GM12891 (cell line): ENCODE measurements around the gene DMRTC2.

ENCODE experiments used
- DNase-seq: peaks from one replicate; pipeline ENCODE4 v3.0.0; 2011; ENCODE audit warnings: low spot score; ENCODE audit not compliant: insufficient read length
- FAIRE-seq: peaks from 2 replicates; lab custom pipeline; 2011; peaks lifted over from hg19 to GRCh38; lab: Jason Lieb, UNC
- PAX5 ChIP-seq: IDR thresholded peaks from 2 replicates; pipeline ENCODE4 v1.6.1; 2011; ENCODE audit warnings: low read length, moderate library complexity, mild to moderate bottlenecking; ENCODE audit not compliant: insufficient read depth, severe bottlenecking
- POLR2A ChIP-seq: IDR thresholded peaks from 2 replicates; pipeline ENCODE4 v1.6.1; 2011; ENCODE audit warnings: low read depth, low read length, control low read depth
- POLR2AphosphoS5 ChIP-seq: IDR thresholded peaks from 2 replicates; pipeline ENCODE4 v1.6.1; 2011; ENCODE audit warnings: low read depth, low read length, control low read depth
- POU2F2 ChIP-seq: IDR thresholded peaks from 2 replicates; pipeline ENCODE4 v1.6.1; 2011; ENCODE audit warnings: low read depth, mild to moderate bottlenecking, control low read depth, low read length, moderate library complexity
- SPI1 ChIP-seq: IDR thresholded peaks from 2 replicates; pipeline ENCODE4 v1.6.1; 2011; ENCODE audit warnings: low read depth, low read length, control low read depth
- TAF1 ChIP-seq: IDR thresholded peaks from 2 replicates; pipeline ENCODE4 v1.6.1; 2011; ENCODE audit warnings: low read depth, low read length, control low read depth

Gene DMRTC2

DNA sequence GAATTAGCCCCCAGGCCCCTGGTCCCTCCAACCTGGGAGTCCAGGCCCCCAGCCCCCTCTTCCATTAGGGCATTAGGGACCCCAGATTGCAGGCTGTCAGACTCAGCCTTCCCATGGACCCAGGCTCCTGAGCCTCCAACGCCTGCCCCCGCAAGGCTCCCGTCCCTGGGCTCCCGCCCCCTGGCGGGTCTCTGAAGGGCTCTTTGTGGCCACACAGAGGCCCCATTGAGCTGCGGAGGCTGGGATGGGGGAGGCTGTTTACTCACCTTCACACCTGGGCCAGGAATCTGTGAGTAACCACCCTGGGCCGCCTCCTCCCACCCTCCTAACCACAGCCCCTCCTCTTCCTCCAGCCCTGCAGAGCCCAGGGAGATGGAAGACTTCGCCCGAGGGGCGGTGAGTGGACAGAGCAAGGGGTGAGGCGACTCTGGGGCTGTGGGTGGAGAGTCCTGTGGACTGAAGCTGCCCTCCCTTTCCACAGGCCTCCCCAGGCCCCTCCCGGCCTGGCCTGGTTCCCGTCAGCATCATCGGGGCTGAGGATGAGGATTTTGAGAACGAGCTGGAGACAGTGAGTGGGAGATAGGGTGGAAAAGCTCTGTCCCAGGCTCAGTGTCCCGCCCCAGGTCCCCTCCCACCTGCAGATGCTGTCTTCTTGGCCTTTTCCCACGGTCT is 43.0 kb downstream of the DMRTC2 start:
- TF ChIP-seq POLR2AphosphoS5: no peak; the same call in 1 of the 2 replicates
- 0 out of 2 replicates have a peak, but pooled peaks have one; percentile 28 for TF ChIP-seq POU2F2
- peak; percentile 75 for FAIRE-seq
- DNase-seq: no peak

- no peak for FAIRE-seq
Observed at GRCh38 chr19:41888926-41889325, 44.1 kb downstream of the DMRTC2 start.

DNA sequence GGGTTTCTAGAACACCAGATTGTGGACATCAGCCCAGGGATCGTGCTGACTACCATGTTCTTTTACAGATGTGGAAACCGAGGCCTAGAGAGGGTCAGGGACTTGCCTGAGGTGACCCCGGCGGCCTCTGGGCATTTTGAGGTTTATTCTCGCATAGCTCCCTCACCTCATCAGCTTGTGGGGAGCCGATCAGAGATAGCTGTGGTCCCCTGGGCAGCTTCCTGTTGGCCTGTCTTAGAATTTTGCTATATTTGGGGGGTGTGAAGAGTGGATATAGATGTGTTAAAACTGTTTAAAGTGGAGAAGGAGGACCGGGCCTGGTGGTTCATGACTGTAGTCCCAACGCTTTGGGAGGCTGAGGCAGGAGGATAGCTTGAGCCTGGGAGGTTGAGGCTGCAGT is 45.1 kb downstream of the DMRTC2 start:
- no peak for FAIRE-seq
- no peak for TF ChIP-seq SPI1
- no peak for TF ChIP-seq POLR2AphosphoS5
- TF ChIP-seq TAF1: no peak
- TF ChIP-seq POLR2A: no peak
- TF ChIP-seq PAX5: no peak
- TF ChIP-seq POU2F2: no peak
- no peak for DNase-seq

More at GRCh38 chr19:41888926-41889325, 44.1 kb downstream of the DMRTC2 start:
- TF ChIP-seq POU2F2: no peak
- no peak for TF ChIP-seq POLR2AphosphoS5
- TF ChIP-seq POLR2A: no peak
- TF ChIP-seq PAX5: no peak
- TF ChIP-seq TAF1: no peak
- TF ChIP-seq SPI1: no peak
- DNase-seq: no peak

- FAIRE-seq: no peak
- DNase-seq: no peak
- TF ChIP-seq POLR2AphosphoS5: no peak
- no peak for TF ChIP-seq POLR2A
- TF ChIP-seq PAX5: no peak
- no peak for TF ChIP-seq TAF1
- TF ChIP-seq SPI1: no peak
- no peak for TF ChIP-seq POU2F2
Observed at GRCh38 chr19:41890936-41891335, 46.1 kb downstream of the DMRTC2 start.

DNA sequence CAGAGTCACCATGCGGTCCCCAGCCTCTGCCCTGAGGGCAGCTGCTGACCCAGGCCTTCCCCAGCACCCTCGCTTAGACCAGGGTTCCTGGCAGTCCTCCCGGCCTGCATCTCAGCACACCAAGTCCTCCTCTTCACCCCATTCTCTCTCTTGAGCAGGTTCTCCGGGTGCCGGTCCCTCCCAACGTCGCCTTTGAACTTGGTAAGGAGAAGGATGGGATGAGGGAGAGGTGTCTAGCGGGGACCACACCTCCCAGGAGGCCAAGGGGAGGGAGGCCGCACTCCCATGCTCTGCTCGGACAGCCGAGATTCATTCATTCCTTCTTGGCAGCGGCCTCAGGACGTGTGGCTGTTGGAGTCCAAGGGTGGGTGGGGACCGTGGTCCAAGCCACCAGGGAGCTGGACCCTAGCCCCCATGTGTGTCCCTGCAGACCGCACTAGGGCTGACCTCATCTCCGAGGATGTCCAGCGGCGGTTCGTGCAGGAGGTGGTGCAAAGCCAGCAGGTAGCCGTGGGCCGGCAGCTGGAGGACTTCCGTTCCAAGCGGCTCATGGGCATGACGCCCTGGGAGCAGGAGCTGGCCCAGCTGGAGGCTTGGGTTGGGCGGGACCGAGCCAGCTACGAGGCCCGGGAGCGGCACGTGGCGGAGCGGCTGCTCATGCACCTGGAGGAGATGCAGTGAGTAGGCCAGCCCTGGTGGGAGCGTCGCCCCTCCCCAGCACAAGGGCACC is 47.5 kb downstream of the DMRTC2 start:
- no peak for TF ChIP-seq POLR2A
- no peak for TF ChIP-seq POU2F2
- TF ChIP-seq TAF1: no peak
- no peak for TF ChIP-seq SPI1
- no peak for TF ChIP-seq PAX5
- no peak for TF ChIP-seq POLR2AphosphoS5
- FAIRE-seq (no peak), DNase-seq (no peak)

DNA sequence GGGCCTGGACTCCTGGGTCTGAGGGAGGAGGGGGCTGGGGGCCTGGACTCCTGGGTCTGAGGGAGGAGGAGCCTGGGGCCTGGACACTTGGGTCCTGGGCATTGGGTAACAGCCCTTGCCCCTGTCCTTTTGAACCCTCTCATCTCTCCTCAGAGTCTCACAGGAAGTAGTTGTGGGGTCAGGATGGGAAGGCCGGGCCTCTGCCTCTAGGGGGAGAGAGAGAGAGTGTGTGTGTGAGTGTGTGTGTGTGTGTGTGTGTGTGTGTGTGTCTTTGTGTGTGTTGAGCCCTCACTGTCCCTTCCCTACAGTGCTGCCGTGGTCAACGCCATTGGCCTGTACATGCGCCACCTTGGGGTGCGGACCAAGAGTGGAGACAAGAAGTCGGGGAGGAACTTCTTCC is 49.1 kb downstream of the DMRTC2 start:
- no peak for TF ChIP-seq POLR2AphosphoS5
- no peak for TF ChIP-seq PAX5
- TF ChIP-seq POU2F2: no peak
- TF ChIP-seq POLR2A: no peak
- no peak for TF ChIP-seq SPI1
- DNase-seq (no peak), FAIRE-seq (peak; percentile 66)

- DNase-seq (no peak), FAIRE-seq (no peak)
- peak; percentile 36; the same call in 1 of the 2 replicates for TF ChIP-seq SPI1
- TF ChIP-seq POLR2A: no peak
Observed at GRCh38 chr19:41894350-41894749, 49.5 kb downstream of the DMRTC2 start.

DNA sequence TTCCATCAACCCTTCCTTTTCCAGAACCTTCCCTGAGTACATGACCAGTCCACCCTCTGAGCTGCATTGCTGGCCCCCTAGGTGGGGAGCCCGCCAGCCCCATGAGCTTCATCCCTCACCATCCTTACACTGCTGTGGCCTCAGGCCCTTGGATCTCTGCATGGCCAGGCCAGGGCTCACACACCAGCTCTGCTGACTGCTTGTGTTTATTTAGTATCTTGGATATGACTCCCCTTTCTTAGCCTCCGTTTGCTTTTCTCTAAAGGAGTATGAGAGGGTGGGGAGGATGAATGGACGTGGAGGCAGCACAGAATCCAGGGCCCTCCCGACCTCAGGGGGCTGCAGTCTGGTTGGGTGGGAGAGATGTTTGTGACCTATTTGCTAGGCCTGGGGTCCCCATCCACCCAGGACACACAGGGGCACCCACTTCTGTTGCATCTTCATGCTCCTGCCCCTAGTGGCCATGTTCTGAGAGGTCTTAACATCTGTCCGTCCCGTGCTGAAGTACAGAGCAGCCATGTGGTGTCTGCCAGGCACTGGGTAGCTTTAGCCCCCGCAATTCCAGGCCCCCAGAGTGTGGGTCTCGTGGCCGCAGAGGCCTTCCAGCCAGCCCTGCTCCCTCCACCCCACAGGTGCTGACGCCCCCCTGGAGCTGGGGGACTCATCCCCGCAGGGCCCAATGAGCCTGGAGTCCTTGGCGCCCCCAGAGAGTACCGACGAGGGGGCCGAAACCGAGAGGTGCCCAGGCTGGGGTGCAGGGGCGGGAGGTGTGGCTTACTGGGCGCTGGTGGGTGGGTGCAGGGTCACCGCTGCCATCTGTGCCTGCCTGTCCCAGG is 51.1 kb downstream of the DMRTC2 start:
- peak; percentile 38 for FAIRE-seq
- DNase-seq: no peak

DNA sequence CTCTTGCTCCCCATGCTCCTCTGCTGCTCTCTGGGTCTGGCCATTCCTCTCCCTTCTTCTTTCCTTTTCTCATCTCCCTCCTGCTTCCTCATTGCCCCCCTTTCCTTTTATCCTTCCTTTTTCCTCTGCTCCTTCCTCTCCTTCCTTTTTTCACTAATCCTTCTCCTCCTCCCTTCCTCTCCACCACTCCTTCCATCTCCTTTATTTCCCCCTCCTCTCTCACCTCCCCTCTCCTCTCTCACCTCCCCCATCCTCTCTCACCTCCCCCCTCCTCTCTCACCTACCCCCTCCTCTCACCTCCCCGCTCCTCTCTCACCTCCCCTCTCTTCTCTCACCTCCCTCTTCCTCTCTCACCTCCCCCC is 51.7 kb downstream of the DMRTC2 start:
- FAIRE-seq (no peak), DNase-seq (no peak)
- no peak for TF ChIP-seq POLR2AphosphoS5
- TF ChIP-seq POLR2A: no peak
- TF ChIP-seq TAF1: no peak
- no peak for TF ChIP-seq SPI1
- no peak for TF ChIP-seq POU2F2
- no peak for TF ChIP-seq PAX5

More for the DNA sequence above, 51.1 kb downstream of the DMRTC2 start:
- TF ChIP-seq POLR2AphosphoS5 (no peak), SPI1 (no peak), POLR2A (no peak), TAF1 (no peak), PAX5 (no peak), POU2F2 (no peak)
